ENCODE results near the gene PNPLA6. TPM values are rescaled to one million over a fixed set of nuclear protein-coding genes. Genes with fewer than 3 reads are reported as not detected.
A peak's percentile ranks its signal among the peaks of the same experiment; 100 is the strongest.

Gene PNPLA6
- total RNA-seq, 2 experiments from 2014 or later: 62.0 to 70.9 TPM

DNA sequence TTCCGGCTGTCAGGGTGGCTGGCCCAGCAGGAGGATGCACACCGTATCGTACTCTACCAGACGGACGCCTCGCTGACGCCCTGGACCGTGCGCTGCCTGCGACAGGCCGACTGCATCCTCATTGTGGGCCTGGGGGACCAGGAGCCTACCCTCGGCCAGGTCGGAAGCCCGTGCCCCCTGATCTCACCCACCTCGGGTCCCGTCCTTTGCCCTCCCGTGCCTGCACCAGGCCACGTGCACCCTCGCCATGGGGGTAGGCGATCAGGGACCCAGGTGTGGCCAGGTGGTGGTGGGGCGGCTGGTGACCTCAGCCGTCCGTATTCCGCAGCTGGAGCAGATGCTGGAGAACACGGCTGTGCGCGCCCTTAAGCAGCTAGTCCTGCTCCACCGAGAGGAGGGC is 19.0 kb downstream of the PNPLA6 start:
- intact Hi-C loops (cut with DNase I, micrococcal nuclease): no loop called here
- Mint-ChIP-seq H3K27me3 (no peaks in the 10 kb centered on the region), H3K4me3 (no peak overlapping the region), H3K27ac (no peak overlapping the region), H3K36me3 (ENCODE audit: low read depth) (peaks cover 46% of the 10 kb centered on the region), H3K4me1 (ENCODE audit: low read depth) (peaks cover 5% of the 10 kb centered on the region), H3K9me3 (no peaks in the 10 kb centered on the region)
- DNase-seq (no peak), ATAC-seq (ENCODE audit: poor library complexity) (no peak)
- POLR2A ChIA-PET: interaction anchor here (0.5 kb wide), 1 partner anchor 126 kb away, joined by 3 read pairs; the partner anchor contains the start of gene TRAPPC5
- CTCF ChIA-PET: interaction anchor here (1.4 kb wide), 1 partner anchor 14 kb away, joined by 6 read pairs; no protein-coding TSS in a partner anchor
- Histone ChIP-seq H3K27me3 (ENCODE audit: control insufficient read depth in 1 of 2, insufficient read depth in 2 of 2, low read length in 2 of 2) (no peaks in the 10 kb centered on the region), H3K27ac (ENCODE audit: low read depth in 1 of 2, low read length in 2 of 2) (no peak overlapping the region), H3K4me3 (ENCODE audit: low read length) (no peak overlapping the region), H3K36me3 (ENCODE audit: insufficient read depth, low read length) (peaks cover 63% of the 10 kb centered on the region), H3K9me3 (ENCODE audit: control insufficient read depth in 1 of 2, insufficient read depth in 1 of 2, low read length in 2 of 2) (no peaks in the 10 kb centered on the region), H3K4me1 (ENCODE audit: insufficient read depth, low read length) (no peaks in the 10 kb centered on the region)
- TF ChIP-seq, protein P1, sequence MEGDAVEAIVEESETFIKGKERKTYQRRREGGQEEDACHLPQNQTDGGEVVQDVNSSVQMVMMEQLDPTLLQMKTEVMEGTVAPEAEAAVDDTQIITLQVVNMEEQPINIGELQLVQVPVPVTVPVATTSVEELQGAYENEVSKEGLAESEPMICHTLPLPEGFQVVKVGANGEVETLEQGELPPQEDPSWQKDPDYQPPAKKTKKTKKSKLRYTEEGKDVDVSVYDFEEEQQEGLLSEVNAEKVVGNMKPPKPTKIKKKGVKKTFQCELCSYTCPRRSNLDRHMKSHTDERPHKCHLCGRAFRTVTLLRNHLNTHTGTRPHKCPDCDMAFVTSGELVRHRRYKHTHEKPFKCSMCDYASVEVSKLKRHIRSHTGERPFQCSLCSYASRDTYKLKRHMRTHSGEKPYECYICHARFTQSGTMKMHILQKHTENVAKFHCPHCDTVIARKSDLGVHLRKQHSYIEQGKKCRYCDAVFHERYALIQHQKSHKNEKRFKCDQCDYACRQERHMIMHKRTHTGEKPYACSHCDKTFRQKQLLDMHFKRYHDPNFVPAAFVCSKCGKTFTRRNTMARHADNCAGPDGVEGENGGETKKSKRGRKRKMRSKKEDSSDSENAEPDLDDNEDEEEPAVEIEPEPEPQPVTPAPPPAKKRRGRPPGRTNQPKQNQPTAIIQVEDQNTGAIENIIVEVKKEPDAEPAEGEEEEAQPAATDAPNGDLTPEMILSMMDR (IDR thresholded peaks at IDR 0.05): no peak

DNA sequence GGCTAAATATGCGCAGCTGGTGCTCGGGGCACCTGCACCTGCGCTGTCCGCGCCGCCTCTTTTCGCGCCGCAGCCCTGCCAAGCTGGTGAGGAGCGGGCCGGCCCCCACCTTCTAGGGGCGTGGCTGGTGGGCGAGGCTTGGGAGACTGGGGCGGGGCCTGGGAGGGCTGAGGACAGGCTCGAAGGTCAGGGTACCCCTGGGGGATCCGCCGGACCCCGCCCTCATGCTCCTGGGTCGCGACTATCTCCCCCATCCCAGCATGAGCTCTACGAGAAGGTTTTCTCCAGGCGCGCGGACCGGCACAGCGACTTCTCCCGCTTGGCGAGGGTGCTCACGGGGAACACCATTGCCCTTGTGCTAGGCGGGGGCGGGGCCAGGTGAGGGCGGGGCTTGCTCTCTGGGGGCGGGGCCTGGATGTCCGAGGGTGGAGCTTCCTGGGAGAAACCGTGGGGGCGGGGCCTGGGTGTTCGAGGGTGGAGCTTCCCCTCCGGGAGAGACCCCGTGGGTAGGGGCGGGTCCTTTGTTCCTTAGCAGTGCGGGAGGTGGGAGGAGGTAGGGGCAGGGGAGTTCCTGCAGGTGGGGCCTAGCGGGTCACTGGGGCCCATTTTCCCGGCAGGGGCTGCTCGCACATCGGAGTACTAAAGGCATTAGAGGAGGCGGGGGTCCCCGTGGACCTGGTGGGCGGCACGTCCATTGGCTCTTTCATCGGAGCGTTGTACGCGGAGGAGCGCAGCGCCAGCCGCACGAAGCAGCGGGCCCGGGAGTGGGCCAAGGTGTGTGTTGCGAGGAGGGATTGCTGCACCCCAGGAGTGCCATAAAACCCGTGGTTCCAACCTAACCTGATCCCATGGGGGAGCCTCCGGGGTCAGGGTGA is 19.7 kb downstream of the PNPLA6 start:
- Mint-ChIP-seq H3K36me3 (ENCODE audit: low read depth) (peaks cover 48% of the 10 kb centered on the region), H3K4me3 (no peak overlapping the region), H3K27me3 (no peaks in the 10 kb centered on the region), H3K9me3 (no peaks in the 10 kb centered on the region), H3K27ac (no peak overlapping the region), H3K4me1 (ENCODE audit: low read depth) (peaks cover 5% of the 10 kb centered on the region)
- ChIA-PET CTCF (interaction anchor here (1.4 kb wide), 1 partner anchor 13 kb away, joined by 6 read pairs; no protein-coding TSS in a partner anchor), POLR2A (interaction anchor here (0.5 kb wide), 1 partner anchor 125 kb away, joined by 3 read pairs; the partner anchor contains the start of gene TRAPPC5)
- intact Hi-C loops (cut with DNase I, micrococcal nuclease): no loop called here
- no peaks in the 10 kb centered on the region for H3K27me3 ChIP-seq (ENCODE audit: control insufficient read depth in 1 of 2, insufficient read depth in 2 of 2, low read length in 2 of 2)
- no peak overlapping the region for H3K27ac ChIP-seq (ENCODE audit: low read depth in 1 of 2, low read length in 2 of 2)
- TF ChIP-seq, protein P1 (IDR thresholded peaks at IDR 0.05): no peak
- H3K4me3 ChIP-seq (ENCODE audit: low read length): no peak overlapping the region
- DNase-seq (peak in 2 of 14 experiments; percentile 26 to 57), ATAC-seq (ENCODE audit: poor library complexity) (no peak)
- H3K4me1 ChIP-seq (ENCODE audit: insufficient read depth, low read length): no peaks in the 10 kb centered on the region
- peaks cover 60% of the 10 kb centered on the region for H3K36me3 ChIP-seq (ENCODE audit: insufficient read depth, low read length)
- H3K9me3 ChIP-seq (ENCODE audit: control insufficient read depth in 1 of 2, insufficient read depth in 1 of 2, low read length in 2 of 2): no peaks in the 10 kb centered on the region

DNA sequence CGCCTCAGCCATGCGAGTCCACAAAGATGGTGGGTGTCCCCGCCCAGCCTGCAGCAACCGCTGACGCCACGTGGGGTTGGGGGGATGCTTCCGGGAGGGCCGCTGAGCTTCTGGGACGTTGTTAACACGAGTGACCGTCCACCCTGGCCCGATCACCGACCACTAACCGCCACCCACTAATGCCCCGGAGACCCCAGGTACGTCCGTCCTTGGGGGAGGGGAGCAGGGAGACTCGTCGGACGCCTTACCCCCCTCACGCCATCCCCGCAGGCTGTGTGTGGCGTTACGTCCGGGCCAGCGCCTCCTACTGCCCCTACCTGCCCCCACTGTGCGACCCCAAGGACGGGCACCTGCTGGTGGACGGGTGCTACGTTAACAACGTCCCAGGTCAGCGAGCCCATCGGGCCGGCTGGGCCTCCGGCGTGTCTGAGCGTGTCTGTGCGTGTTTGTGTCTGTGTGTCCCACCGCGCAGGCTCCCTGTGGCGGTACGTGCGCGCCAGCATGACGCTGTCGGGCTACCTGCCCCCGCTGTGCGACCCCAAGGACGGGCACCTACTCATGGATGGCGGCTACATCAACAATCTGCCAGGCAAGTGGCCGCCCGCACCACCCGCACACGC is 21.3 kb downstream of the PNPLA6 start:
- H3K4me1 ChIP-seq (ENCODE audit: insufficient read depth, low read length): no peaks in the 10 kb centered on the region
- H3K9me3 ChIP-seq (ENCODE audit: control insufficient read depth in 1 of 2, insufficient read depth in 1 of 2, low read length in 2 of 2): no peaks in the 10 kb centered on the region
- H3K27ac ChIP-seq (ENCODE audit: low read depth in 1 of 2, low read length in 2 of 2): no peak overlapping the region
- Mint-ChIP-seq H3K4me3 (no peak overlapping the region), H3K27me3 (no peaks in the 10 kb centered on the region), H3K9me3 (no peaks in the 10 kb centered on the region), H3K36me3 (ENCODE audit: low read depth) (peaks cover 45% of the 10 kb centered on the region), H3K27ac (no peak overlapping the region), H3K4me1 (ENCODE audit: low read depth) (no peaks in the 10 kb centered on the region)
- TF ChIP-seq, protein P1 (IDR thresholded peaks at IDR 0.05): no peak
- ChIA-PET CTCF (interaction anchor here (0.7 kb wide), 1 partner anchor 62 kb away, joined by 4 read pairs; no protein-coding TSS in a partner anchor), POLR2A (no interaction called here)
- H3K4me3 ChIP-seq (ENCODE audit: low read length): no peak overlapping the region
- intact Hi-C loops (cut with DNase I, micrococcal nuclease): no loop called here
- DNase-seq (peak in 1 of 14 experiments; percentile 29), ATAC-seq (ENCODE audit: poor library complexity) (no peak)
- H3K27me3 ChIP-seq (ENCODE audit: control insufficient read depth in 1 of 2, insufficient read depth in 2 of 2, low read length in 2 of 2): no peaks in the 10 kb centered on the region
- H3K36me3 ChIP-seq (ENCODE audit: insufficient read depth, low read length): peaks cover 61% of the 10 kb centered on the region
